ENCODE measurements around the gene ZBTB7C. TPM values are rescaled to one million over a fixed set of nuclear protein-coding genes. Genes with fewer than 3 reads are reported as not detected.

Gene ZBTB7C
- total and polyA plus RNA-seq, 8 donors: 1.7 to 8.7 (median 2.7) TPM

- intact Hi-C loops (cut with DNase I): no loop called here
- Histone ChIP-seq H3K27me3 (peaks cover 0 to 14% of the 10 kb centered on the region in 2 donors), H3K9me3 (no peaks in the 10 kb centered on the region), H3K4me1 (peaks cover 0 to 6% of the 10 kb centered on the region in 2 donors), H3K36me3 (no peaks in the 10 kb centered on the region), H3K27ac (no peak overlapping the region), H3K4me3 (no peak overlapping the region)
- peak in 1 of 4 donors; percentile 10 for DNase-seq
- TF ChIP-seq CTCF (IDR thresholded peaks at IDR 0.05): no peak
- no peak for ATAC-seq
Observed at GRCh38 chr18:48011926-48012465, 397.2 kb downstream of the ZBTB7C start.

DNA sequence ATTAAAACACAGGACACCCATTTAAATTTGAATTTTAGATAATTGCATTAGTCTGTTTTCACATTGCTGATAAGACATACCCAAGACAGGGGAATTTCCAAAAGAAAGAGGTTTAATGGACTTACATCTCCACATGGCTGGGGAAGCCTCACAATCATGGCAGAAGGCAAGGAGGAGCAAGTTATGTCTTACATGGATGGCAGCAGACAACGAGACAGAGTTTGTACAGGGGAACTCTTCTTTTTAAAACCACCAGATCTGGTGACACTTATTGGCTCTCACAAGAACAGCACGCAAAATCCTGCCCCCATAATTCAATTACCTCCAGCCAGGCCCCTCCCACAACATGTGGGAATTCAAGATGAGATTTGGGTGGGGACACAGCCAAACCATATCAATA, 398.9 kb downstream of the ZBTB7C start:
- DNase-seq: no peak
- H3K27ac ChIP-seq: no peak overlapping the region
- peaks cover 0 to 14% of the 10 kb centered on the region in 2 donors for H3K27me3 ChIP-seq
- TF ChIP-seq CTCF (IDR thresholded peaks at IDR 0.05): no peak
- intact Hi-C loops (cut with DNase I): no loop called here
- no peaks in the 10 kb centered on the region for H3K36me3 ChIP-seq
- no peak for ATAC-seq
- H3K4me3 ChIP-seq: no peak overlapping the region
- no peaks in the 10 kb centered on the region for H3K9me3 ChIP-seq
- H3K4me1 ChIP-seq: peaks cover 0 to 6% of the 10 kb centered on the region in 2 donors

GRCh38 chr18:48009116-48009745, 400.0 kb downstream of the ZBTB7C start:
- Histone ChIP-seq H3K4me1 (peaks cover 0 to 6% of the 10 kb centered on the region in 2 donors), H3K27me3 (peaks cover 0 to 14% of the 10 kb centered on the region in 2 donors), H3K36me3 (no peaks in the 10 kb centered on the region), H3K4me3 (no peak overlapping the region), H3K27ac (no peak overlapping the region), H3K9me3 (no peaks in the 10 kb centered on the region)
- intact Hi-C loops (cut with DNase I): no loop called here
- ATAC-seq: no peak
- no peak for DNase-seq
- no peak for TF ChIP-seq CTCF (IDR thresholded peaks at IDR 0.05)

- TF ChIP-seq CTCF (IDR thresholded peaks at IDR 0.05): peak; percentile 62 to 74
- intact Hi-C loops (cut with DNase I): no loop called here
- DNase-seq (peak in 3 of 4 donors; percentile 75 to 91 (median 81)), ATAC-seq (peak; percentile 92)
- no peaks in the 10 kb centered on the region for H3K36me3 ChIP-seq
- peak overlapping the region; percentile 35 to 41 for H3K4me3 ChIP-seq
- H3K9me3 ChIP-seq: no peaks in the 10 kb centered on the region
- no peak overlapping the region for H3K27ac ChIP-seq
- H3K27me3 ChIP-seq: peaks cover 0 to 14% of the 10 kb centered on the region in 2 donors
- H3K4me1 ChIP-seq: peaks cover 0 to 6% of the 10 kb centered on the region in 2 donors
Observed at GRCh38 chr18:48007955-48008701, 401.1 kb downstream of the ZBTB7C start.

DNA sequence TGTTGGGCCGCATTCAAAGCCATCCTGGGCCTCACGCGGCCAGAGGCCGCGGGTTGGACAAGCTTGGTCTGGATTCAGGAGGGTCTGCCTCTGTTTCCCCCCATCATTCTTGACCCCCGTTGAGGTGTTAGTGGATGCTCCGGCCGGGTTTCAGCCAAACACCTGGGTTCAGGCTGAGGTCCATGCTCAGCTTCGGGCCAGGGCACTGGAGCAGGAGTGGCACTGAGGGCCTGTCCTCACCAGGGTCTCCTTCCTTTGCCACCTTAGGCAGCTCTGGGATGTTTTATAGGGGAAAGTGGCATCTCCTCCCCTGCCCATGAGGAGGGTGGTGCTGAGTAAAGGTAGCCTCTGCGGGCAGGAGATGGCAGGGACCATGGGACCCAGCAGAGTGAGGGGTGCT, 401.8 kb downstream of the ZBTB7C start:
- H3K4me3 ChIP-seq: no peak overlapping the region

More for the DNA sequence above, 401.8 kb downstream of the ZBTB7C start:
- ATAC-seq: no peak
- Histone ChIP-seq H3K27ac (no peak overlapping the region), H3K4me1 (peaks cover 0 to 6% of the 10 kb centered on the region in 2 donors), H3K27me3 (peaks cover 0 to 14% of the 10 kb centered on the region in 2 donors), H3K36me3 (no peaks in the 10 kb centered on the region), H3K9me3 (no peaks in the 10 kb centered on the region)
- TF ChIP-seq CTCF (IDR thresholded peaks at IDR 0.05): no peak
- intact Hi-C loops (cut with DNase I): no loop called here
- DNase-seq: peak in 1 of 4 donors; percentile 27

Measured in left lung (tissue), 10 donors.